NOMO-1 treated with DMSO at 0.1 percent for 48 hours (cell line): ENCODE data around the gene ZBTB7C.

ENCODE experiments used
- DNase-seq: peaks from one replicate; lab custom pipeline; 2025; ENCODE audit not compliant: unreplicated experiment; lab: John Stamatoyannopoulos, UW

ZBTB7C gene

GRCh38 chr18:48100651-48101165 lies 308.5 kb downstream of the ZBTB7C start:
- no peak for DNase-seq

- no peak for DNase-seq
Observed at GRCh38 chr18:48100165-48100575, 309.0 kb downstream of the ZBTB7C start.

- no peak for DNase-seq
Observed at GRCh38 chr18:48099481-48100164, 309.6 kb downstream of the ZBTB7C start.

GRCh38 chr18:48098538-48098937 lies 310.6 kb downstream of the ZBTB7C start:
- DNase-seq, result no peak

- DNase-seq, result no peak
Observed at GRCh38 chr18:48098007-48098406, 311.2 kb downstream of the ZBTB7C start.

- no peak for DNase-seq
Observed at GRCh38 chr18:48095726-48096125, 313.5 kb downstream of the ZBTB7C start.

- no peak for DNase-seq
Observed at GRCh38 chr18:48093104-48093503, 316.1 kb downstream of the ZBTB7C start.

- DNase-seq, result no peak
Observed at GRCh38 chr18:48091869-48092497, 317.2 kb downstream of the ZBTB7C start.

- no peak for DNase-seq
Observed at GRCh38 chr18:48090702-48091101, 318.5 kb downstream of the ZBTB7C start.

- DNase-seq, result no peak
Observed at GRCh38 chr18:48090021-48090420, 319.2 kb downstream of the ZBTB7C start.

GRCh38 chr18:48085781-48086487 lies 323.2 kb downstream of the ZBTB7C start:
- no peak for DNase-seq

GRCh38 chr18:48084858-48085257 lies 324.3 kb downstream of the ZBTB7C start:
- DNase-seq, result no peak

- DNase-seq, result no peak
Observed at GRCh38 chr18:48084041-48084757, 325.0 kb downstream of the ZBTB7C start.

GRCh38 chr18:48080546-48080945 lies 328.6 kb downstream of the ZBTB7C start:
- no peak for DNase-seq

GRCh38 chr18:48079885-48080284 lies 329.3 kb downstream of the ZBTB7C start:
- DNase-seq, result no peak

GRCh38 chr18:48078448-48078847 lies 330.7 kb downstream of the ZBTB7C start:
- no peak for DNase-seq

GRCh38 chr18:48077291-48077690 lies 331.9 kb downstream of the ZBTB7C start:
- DNase-seq, result no peak

- DNase-seq, result no peak
Observed at GRCh38 chr18:48076461-48076860, 332.7 kb downstream of the ZBTB7C start.

- no peak for DNase-seq
Observed at GRCh38 chr18:48075707-48076093, 333.5 kb downstream of the ZBTB7C start.

- DNase-seq, result no peak
Observed at GRCh38 chr18:48074929-48075706, 334.1 kb downstream of the ZBTB7C start.
